ENCODE measurements around the gene BRD1. TPM values are rescaled to one million over a fixed set of nuclear protein-coding genes. Genes with fewer than 3 reads are reported as not detected.
"Not testable (repeated sequence)": the region's sequence is repeated elsewhere in the genome, so short reads cannot be mapped to it uniquely, and the experiment has no call there.

BRD1 gene
- total RNA-seq, 2 donors from 2014 or later = 32.7 to 37.7 TPM

- Histone ChIP-seq H3K27ac (peak overlapping the region; percentile 61), H3K4me3 (peak overlapping the region; percentile 85), H3K9me3 (no peaks in the 10 kb centered on the region), H3K9ac (ENCODE audit: low read depth in 2 of 2, low read length in 2 of 2) (peak overlapping the region; percentile 85 to 89), H3K36me3 (peaks cover 14% of the 10 kb centered on the region), H3K4me1 (peaks cover 12% of the 10 kb centered on the region), H3K27me3 (no peaks in the 10 kb centered on the region)
- intact Hi-C loops (cut with DNase I) = loop anchor here (2.0 kb wide), 1 partner anchor 27 kb away; the partner anchor contains the start of gene ZBED4
- TF ChIP-seq CTCF (IDR thresholded peaks at IDR 0.05) = no peak
- peak; percentile 32 for DNase-seq
Observed at GRCh38 chr22:49825944-49826602, 1.6 kb downstream of the BRD1 start.

DNA sequence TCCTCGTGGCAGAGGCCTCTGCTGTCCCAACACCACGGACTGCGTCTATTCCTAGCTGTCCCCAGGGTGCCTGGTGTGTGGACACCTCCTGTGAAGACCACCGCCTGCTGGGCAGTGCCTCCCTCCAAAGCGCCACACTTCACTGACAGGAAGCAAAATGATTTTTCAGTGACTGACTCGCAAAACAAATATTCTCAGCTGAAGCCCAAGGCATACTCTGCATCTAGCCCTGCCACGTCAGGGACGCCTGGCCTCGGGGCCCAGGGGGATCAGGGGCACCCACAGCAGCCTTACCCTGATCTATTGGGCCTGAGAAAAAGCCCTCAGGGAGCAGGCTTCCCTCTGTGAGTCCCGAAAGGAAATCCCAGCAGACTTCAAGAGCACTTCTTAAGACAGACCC lies 2.2 kb downstream of the BRD1 start:
- peaks cover 14% of the 10 kb centered on the region for H3K36me3 ChIP-seq
- H3K4me1 ChIP-seq = peaks cover 12% of the 10 kb centered on the region
- peak overlapping the region; percentile 43 to 85 for H3K9ac ChIP-seq (ENCODE audit: low read depth in 2 of 2, low read length in 2 of 2)
- no peak for DNase-seq
- TF ChIP-seq CTCF (IDR thresholded peaks at IDR 0.05) = no peak
- intact Hi-C loops (cut with DNase I) = no loop called here
- no peak overlapping the region for H3K27ac ChIP-seq
- peak overlapping the region; percentile 85 for H3K4me3 ChIP-seq
- H3K9me3 ChIP-seq = no peaks in the 10 kb centered on the region
- no peaks in the 10 kb centered on the region for H3K27me3 ChIP-seq

GRCh38 chr22:49824936-49825335 lies 2.7 kb downstream of the BRD1 start:
- Histone ChIP-seq H3K4me1 (peaks cover 12% of the 10 kb centered on the region), H3K27me3 (no peaks in the 10 kb centered on the region), H3K9ac (ENCODE audit: low read depth in 2 of 2, low read length in 2 of 2) (peak overlapping the region; percentile 12 to 85), H3K9me3 (no peaks in the 10 kb centered on the region), H3K36me3 (peaks cover 14% of the 10 kb centered on the region), H3K4me3 (no peak overlapping the region), H3K27ac (no peak overlapping the region)
- DNase-seq = no peak
- intact Hi-C loops (cut with DNase I) = no loop called here
- TF ChIP-seq CTCF (IDR thresholded peaks at IDR 0.05) = no peak

DNA sequence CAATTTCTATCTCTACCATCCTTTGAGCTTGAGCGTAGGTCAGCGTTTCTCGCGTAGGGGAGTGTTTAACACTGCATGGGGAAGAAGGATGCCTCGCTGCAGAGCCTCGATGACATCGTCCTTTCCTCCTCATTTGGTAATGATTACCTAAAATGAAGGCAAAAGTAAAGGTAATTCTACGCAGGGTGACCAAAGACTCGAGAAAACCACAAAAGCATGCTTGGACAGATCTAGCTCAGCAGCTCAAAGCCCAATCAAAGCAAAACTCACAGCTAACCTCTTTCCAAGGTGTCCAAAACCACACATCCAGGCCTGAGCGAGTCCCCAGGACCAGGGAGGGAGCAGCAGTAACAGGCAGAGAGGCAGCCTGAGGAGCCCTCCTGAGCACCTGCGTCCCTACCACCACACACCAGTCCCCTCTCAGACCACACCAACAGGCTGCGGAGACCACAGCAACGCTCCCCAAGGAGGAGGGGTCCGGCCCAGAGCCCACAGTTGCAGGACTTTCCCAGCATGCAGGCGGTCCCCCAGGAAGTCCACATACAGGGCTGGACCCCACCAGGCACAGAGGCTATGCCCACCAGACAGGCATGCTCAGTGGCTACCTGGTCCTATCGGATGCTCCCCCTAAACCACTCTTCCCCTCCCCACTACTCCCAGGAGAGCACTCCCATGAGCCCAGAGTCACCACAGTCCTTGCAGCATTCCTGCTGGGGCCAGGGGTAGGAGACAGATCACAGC lies 3.3 kb downstream of the BRD1 start:
- no peak for TF ChIP-seq CTCF (IDR thresholded peaks at IDR 0.05)
- Histone ChIP-seq H3K27ac (no peak overlapping the region), H3K9me3 (no peaks in the 10 kb centered on the region), H3K4me3 (no peak overlapping the region), H3K9ac (ENCODE audit: low read depth in 2 of 2, low read length in 2 of 2) (peak overlapping the region in 1 of 2 donors; percentile 12), H3K4me1 (peaks cover 12% of the 10 kb centered on the region), H3K27me3 (no peaks in the 10 kb centered on the region), H3K36me3 (peaks cover 14% of the 10 kb centered on the region)
- DNase-seq = no peak
- intact Hi-C loops (cut with DNase I) = no loop called here

DNA sequence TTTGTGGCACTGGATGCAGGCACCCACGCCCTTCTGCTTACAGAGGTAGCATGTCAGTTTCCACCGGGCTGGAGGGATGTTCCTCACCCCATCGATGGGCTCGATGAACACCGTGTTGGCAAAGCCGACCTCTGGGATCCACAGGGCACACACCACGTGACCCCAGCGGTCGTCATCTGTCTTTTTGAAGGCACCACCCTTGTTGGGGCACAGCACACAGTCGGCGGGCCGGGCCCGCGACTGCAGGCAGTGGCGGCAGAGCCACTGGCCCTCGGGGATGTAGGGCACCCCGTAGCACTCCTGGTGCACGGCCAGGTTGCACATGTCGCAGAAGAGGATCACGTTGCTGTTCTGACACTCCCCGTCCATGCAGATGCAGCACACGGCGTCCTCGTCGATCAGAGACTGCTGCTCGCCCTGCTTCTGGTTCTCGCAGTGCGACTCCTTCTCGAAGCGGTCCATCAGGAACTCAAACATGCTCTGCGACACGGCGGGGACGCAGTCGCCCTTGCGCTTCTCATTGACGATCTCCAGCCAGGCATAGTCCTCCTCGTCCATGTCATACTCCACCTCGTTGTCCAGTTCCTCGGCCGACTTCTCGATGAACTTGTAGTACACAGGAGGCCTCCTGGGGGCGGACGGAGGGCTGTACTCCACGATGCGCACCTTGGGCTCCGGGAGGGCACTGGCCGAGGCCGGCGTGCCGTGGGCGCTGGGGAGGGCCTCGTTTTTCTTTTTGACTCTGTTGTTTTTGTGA lies 4.2 kb downstream of the BRD1 start:
- intact Hi-C loops (cut with DNase I) = no loop called here
- peaks cover 14% of the 10 kb centered on the region for H3K36me3 ChIP-seq
- peaks cover 12% of the 10 kb centered on the region for H3K4me1 ChIP-seq
- DNase-seq = no peak
- no peak overlapping the region for H3K4me3 ChIP-seq
- no peaks in the 10 kb centered on the region for H3K27me3 ChIP-seq
- H3K9me3 ChIP-seq = no peaks in the 10 kb centered on the region
- no peak for TF ChIP-seq CTCF (IDR thresholded peaks at IDR 0.05)
- no peak overlapping the region for H3K27ac ChIP-seq
- no peak overlapping the region for H3K9ac ChIP-seq (ENCODE audit: low read depth in 2 of 2, low read length in 2 of 2)

- H3K4me3 ChIP-seq; H3K9ac ChIP-seq (ENCODE audit: low read depth in 2 of 2, low read length in 2 of 2); intact Hi-C loops (cut with DNase I); H3K27ac ChIP-seq; H3K27me3 ChIP-seq; DNase-seq; H3K9me3 ChIP-seq: not testable (repeated sequence)
- Histone ChIP-seq H3K36me3 (peaks cover 14% of the 10 kb centered on the region), H3K4me1 (peaks cover 12% of the 10 kb centered on the region)
Observed at GRCh38 chr22:49821741-49822140, 5.9 kb downstream of the BRD1 start.
